HG03520 (cell line): Measurements from ENCODE around the gene PROSER2.

Experiments used
- ATAC-seq: cut with Tn5 transposase; IDR thresholded peaks from one replicate; pipeline ENCODE4 v1.9.1; 2021; ENCODE audit warnings: mild to moderate bottlenecking, moderate library complexity; ENCODE audit not compliant: unreplicated experiment

PROSER2 gene

GRCh38 chr10:11898372-11899066 lies 75.4 kb downstream of the PROSER2 start:
- ATAC-seq: no peak

- no peak for ATAC-seq
Observed at GRCh38 chr10:11899067-11899876, 76.1 kb downstream of the PROSER2 start.

- no peak for ATAC-seq
Observed at GRCh38 chr10:11901036-11901301, 77.8 kb downstream of the PROSER2 start.

- ATAC-seq: no peak
Observed at GRCh38 chr10:11901454-11901832, 78.3 kb downstream of the PROSER2 start.

- ATAC-seq: no peak
Observed at GRCh38 chr10:11901833-11902475, 78.8 kb downstream of the PROSER2 start.

- ATAC-seq: no peak
Observed at GRCh38 chr10:11902646-11903045, 79.5 kb downstream of the PROSER2 start.

GRCh38 chr10:11906714-11907113 lies 83.6 kb downstream of the PROSER2 start:
- ATAC-seq: no peak

GRCh38 chr10:11907914-11908313 lies 84.8 kb downstream of the PROSER2 start:
- ATAC-seq: no peak

- no peak for ATAC-seq
Observed at GRCh38 chr10:11908536-11908935, 85.4 kb downstream of the PROSER2 start.

GRCh38 chr10:11908991-11909390 lies 85.8 kb downstream of the PROSER2 start:
- no peak for ATAC-seq

- ATAC-seq: no peak
Observed at GRCh38 chr10:11909618-11910017, 86.5 kb downstream of the PROSER2 start.

GRCh38 chr10:11910102-11910501 lies 86.9 kb downstream of the PROSER2 start:
- ATAC-seq: no peak

GRCh38 chr10:11913079-11913641 lies 90.0 kb downstream of the PROSER2 start:
- ATAC-seq: no peak

- no peak for ATAC-seq
Observed at GRCh38 chr10:11918384-11918783, 95.2 kb downstream of the PROSER2 start.

GRCh38 chr10:11919271-11919670 lies 96.1 kb downstream of the PROSER2 start:
- no peak for ATAC-seq
